GM12878 (cell line): ENCODE measurements around the gene DERA. TPM values are rescaled to one million over a fixed set of nuclear protein-coding genes. Genes with fewer than 3 reads are reported as not detected.

Experiments
- ATAC-seq: fragments of 200-7000 bp; cut with Tn5 transposase; 3 replicates; pipeline ENCODE4 v1.9.1; 2020; ENCODE audit warnings: mild to moderate bottlenecking, moderate library complexity
- BruUV-seq: library from RNA; stranded (reverse); fragments of 400-500 nt; replicated peaks from 2 replicates; lab custom pipeline; 2021; lab: Mats Ljungman, UMichigan
- CTCF ChIA-PET: fragments of 300-600 bp; sonication (Branson Sonifier 250); formaldehyde crosslinking; extraction: SDS; loops from one replicate; lab custom pipeline; 2021; ENCODE audit warnings: inconsistent platforms; lab: Yijun Ruan, JAX
- POLR2A ChIA-PET: fragments of 350-600 bp; formaldehyde crosslinking; extraction: SDS; loops from one replicate; lab custom pipeline; 2021; ENCODE audit warnings: inconsistent platforms; lab: Charles Lee
- RAD21 ChIA-PET: fragments of 300-600 bp; sonication (Branson Sonifier 250); formaldehyde crosslinking; loops from one replicate; lab custom pipeline; 2023; ENCODE audit warnings: antibody characterized with exemption; ENCODE audit not compliant: unreplicated experiment; lab: Charles Lee
- SMC1A ChIA-PET: fragments of 300-600 bp; sonication (Branson Sonifier 250); formaldehyde crosslinking; loops from one replicate; lab custom pipeline; 2023; ENCODE audit not compliant: unreplicated experiment, uncharacterized antibody; lab: Charles Lee
- DNase-seq: peaks from one replicate; pipeline ENCODE4 v3.0.0-alpha.2; 2011; ENCODE audit warnings: low read depth, low spot score
- FAIRE-seq: peaks from 3 replicates; lab custom pipeline; 2011; peaks lifted over from hg19 to GRCh38; lab: Jason Lieb, UNC
- H2AFZ ChIP-seq: 2 replicates; pipeline ENCODE4 v1.6.0; 2011; ENCODE audit warnings: low read depth, low read length, control low read depth; ENCODE audit not compliant: control insufficient read depth
- H3K27ac ChIP-seq: 2 replicates; pipeline ENCODE4 v1.5.1; 2011; ENCODE audit warnings: control low read depth; ENCODE audit not compliant: control insufficient read depth, insufficient read depth
- H3K27me3 ChIP-seq, 2 experiments: replicated peaks in 1 of 2; 2 replicates each; pipeline versions ENCODE4 v1.6.0 to v1.6.1; 2011; ENCODE audit warnings: low read length in 1 of 2; ENCODE audit not compliant: control insufficient read depth in 2 of 2, insufficient read depth in 2 of 2
- H3K36me3 ChIP-seq, 2 experiments: 2 replicates each; pipeline ENCODE4 v1.5.1; 2011; ENCODE audit warnings: low read length in 1 of 2; ENCODE audit not compliant: control insufficient read depth in 2 of 2, insufficient read depth in 2 of 2
- H3K4me1 ChIP-seq: 2 replicates; pipeline ENCODE4 v1.6.1; 2011; ENCODE audit warnings: mild to moderate bottlenecking, low read length, moderate library complexity, mixed read lengths; ENCODE audit not compliant: control insufficient read depth, insufficient read depth
- H3K4me2 ChIP-seq: 2 replicates; pipeline ENCODE4 v1.6.0; 2011; ENCODE audit warnings: control low read depth; ENCODE audit not compliant: control insufficient read depth, insufficient read depth
- H3K4me3 ChIP-seq: fragments of 200-600 bp; sonication (generic); 2 replicates; pipeline ENCODE4 v1.5.1; 2016
- H3K79me2 ChIP-seq: 2 replicates; pipeline ENCODE4 v1.6.0; 2011; ENCODE audit warnings: low read length; ENCODE audit not compliant: control insufficient read depth, insufficient read depth
- H3K9ac ChIP-seq: 2 replicates; pipeline ENCODE4 v1.8.0; 2011; ENCODE audit warnings: low read length, control low read depth, mixed read lengths; ENCODE audit not compliant: control insufficient read depth, insufficient read depth
- H3K9me3 ChIP-seq: replicated peaks from 3 replicates; pipeline ENCODE4 v1.5.1; 2011; ENCODE audit warnings: mild to moderate bottlenecking, low read length; ENCODE audit not compliant: control insufficient read depth, insufficient read depth
- H4K20me1 ChIP-seq: 2 replicates; pipeline ENCODE4 v1.6.0; 2011; ENCODE audit not compliant: control insufficient read depth, insufficient read depth
- BHLHE40 ChIP-seq, 2 experiments: fragments of 450-650 bp in 1 of 2; IDR thresholded peaks; 2 replicates each; pipeline ENCODE4 v1.6.1; 2011 to 2017; ENCODE audit warnings: low read depth in 2 of 2, borderline replicate concordance in 1 of 2, improper control_type of control experiment in 1 of 2, low read length in 1 of 2, mild to moderate bottlenecking in 1 of 2
- CUX1 ChIP-seq: IDR thresholded peaks from 2 replicates; pipeline ENCODE4 v1.6.1; 2012; ENCODE audit warnings: improper control_type of control experiment, low read depth, low read length; ENCODE audit not compliant: insufficient replicate concordance
- EED ChIP-seq: sonication (generic); IDR thresholded peaks from 2 replicates; pipeline ENCODE4 v1.6.1; 2016; ENCODE audit warnings: antibody characterized with exemption, low read depth
- IKZF1 ChIP-seq: fragments of 450-650 bp; conservative IDR thresholded peaks from 2 replicates; pipeline ENCODE4 v1.6.1; 2017; ENCODE audit warnings: antibody characterized with exemption, mild to moderate bottlenecking
- IRF3 ChIP-seq: fragments of 450-650 bp; IDR thresholded peaks from 2 replicates; pipeline ENCODE4 v1.6.1; 2014; ENCODE audit warnings: mild to moderate bottlenecking
- KAT2A ChIP-seq: conservative IDR thresholded peaks from 2 replicates; pipeline ENCODE4 v1.6.1; 2011; ENCODE audit warnings: low read depth, low read length; ENCODE audit not compliant: control insufficient read depth
- MAX ChIP-seq: IDR thresholded peaks from 2 replicates; pipeline ENCODE4 v1.6.1; 2012; ENCODE audit warnings: low read depth, low read length, improper control_type of control experiment
- MYC ChIP-seq: IDR thresholded peaks from 2 replicates; pipeline ENCODE4 v1.6.1; 2011; ENCODE audit warnings: mild to moderate bottlenecking, low read length, moderate library complexity, inconsistent platforms; ENCODE audit not compliant: insufficient read depth, insufficient replicate concordance, insufficient read length, severe bottlenecking
- NRF1 ChIP-seq: conservative IDR thresholded peaks from 2 replicates; pipeline ENCODE4 v1.6.1; 2011; ENCODE audit warnings: mild to moderate bottlenecking, low read depth, low read length, improper control_type of control experiment
- SPI1 ChIP-seq: IDR thresholded peaks from 2 replicates; pipeline ENCODE4 v1.6.1; 2011; ENCODE audit warnings: low read depth, mild to moderate bottlenecking, low read length, moderate library complexity, borderline replicate concordance; ENCODE audit not compliant: insufficient read depth
- STAT1 ChIP-seq: fragments of 450-650 bp; conservative IDR thresholded peaks from 2 replicates; pipeline ENCODE4 v1.6.1; 2014; ENCODE audit warnings: antibody characterized with exemption, mild to moderate bottlenecking
- STAT3 ChIP-seq: IDR thresholded peaks from 2 replicates; pipeline ENCODE4 v1.6.1; 2011; ENCODE audit warnings: low read depth, low read length, improper control_type of control experiment
- TCF3 ChIP-seq: IDR thresholded peaks from 2 replicates; pipeline ENCODE4 v1.6.1; 2012; ENCODE audit warnings: low read depth, mild to moderate bottlenecking, low read length, borderline replicate concordance; ENCODE audit not compliant: insufficient read depth
- ZZZ3 ChIP-seq: IDR thresholded peaks from 2 replicates; pipeline ENCODE4 v1.6.1; 2011; ENCODE audit warnings: low read depth; ENCODE audit not compliant: control insufficient read depth, insufficient read length
- WGBS: methylation state at CpG from one replicate; pipeline ENCODE4 v1.1.6; 2016; ENCODE audit warnings: low lambda C conversion rate; ENCODE audit not compliant: insufficient replicate concordance, insufficient coverage; ENCODE audit errors: missing lambda C conversion rate; 5-methylcytosine and 5-hydroxymethylcytosine counted together
- in situ Hi-C: fragments of 300-500 bp; cut with MboI; formaldehyde crosslinking; loops from 9 replicates; pipeline ENCODE4 v1.14.3; 2018; ENCODE audit warnings: mixed read lengths
- intact Hi-C: fragments of 100-400 bp; cut with micrococcal nuclease; formaldehyde crosslinking; loops from one replicate; pipeline ENCODE4 v1.14.2; 2022; ENCODE audit not compliant: unreplicated experiment
- polyA plus RNA-seq, 11 experiments: library from polyadenylated mRNA; depleted of rRNA in 4 of 11; unstranded in 6 of 11; stranded (reverse) in 5 of 11; fragments of >200 nt; fragmentation: Nextera tagmentation in 4 of 11; fragmentation: Illumina TruSeq in 1 of 11; extraction: Ambion mirVana in 4 of 11; extraction: Trizol in 1 of 11; gene quantifications; 1 replicate in 1 of 11; 2 replicates in 10 of 11; pipeline versions ENCODE4 v1.2.1 to v1.2.3, GENCODE V29; 2011 to 2016; ENCODE audit warnings: inconsistent platforms in 2 of 11, missing spikeins in 2 of 11, low read depth in 1 of 11
- total RNA-seq, 4 experiments: library from RNA; depleted of rRNA in 3 of 4; stranded (reverse); fragments of >200 nt in 3 of 4; fragmentation: Illumina TruSeq in 1 of 4; extraction: Trizol in 1 of 4; gene quantifications; 2 replicates each; pipeline versions ENCODE4 v1.2.1 to v1.2.3, GENCODE V29; 2013 to 2021

Gene DERA
- total and polyA plus RNA-seq, 10 of the 15 experiments (the other 5 are each of a cell fraction or from before 2014, with no cell fraction given), result 34.9 to 97.1 (median 40.8) TPM

GRCh38 chr12:16003460-16003859 is 92.3 kb downstream of the DERA start (continued):
- TF ChIP-seq CUX1, result no peak

GRCh38 chr12:16006752-16007151 is 95.6 kb downstream of the DERA start:
- in situ Hi-C loops, result no loop called here
- no peaks in the 10 kb centered on the region; the same call in 2 of the 3 replicates for H3K9me3 ChIP-seq
- no peaks in the 10 kb centered on the region for H4K20me1 ChIP-seq
- no peak for ATAC-seq
- no TSS peak for BruUV-seq
- TF ChIP-seq IRF3, result no peak
- TF ChIP-seq SPI1, result no peak
- TF ChIP-seq TCF3, result no peak
- no peak for TF ChIP-seq EED
- no peak for TF ChIP-seq MAX
- TF ChIP-seq ZZZ3, result no peak
- no peak for TF ChIP-seq MYC
- no peak for TF ChIP-seq KAT2A
- no peak for TF ChIP-seq STAT3
- no peak for TF ChIP-seq NRF1
- no peak for TF ChIP-seq BHLHE40 (IDR thresholded peaks at IDR 0.05; ENCODE audit: borderline replicate concordance in 1 of 2, low read depth in 2 of 2, low read length in 1 of 2)
- no peak for TF ChIP-seq IKZF1
- TF ChIP-seq STAT1, result no peak
- TF ChIP-seq, all 136 proteins: peak for 0
- H3K4me3 ChIP-seq, result no peak overlapping the region
- H3K4me2 ChIP-seq, result no peak overlapping the region
- ChIA-PET POLR2A (no interaction called here), RAD21 (no interaction called here), CTCF (interaction anchor here (0.9 to 1.3 kb wide), 3 partner anchors 9 to 56 kb away, joined by 3 to 4 read pairs (median 4); no protein-coding TSS in a partner anchor), SMC1A (no interaction called here)
- 96% methylated on average over 4 of the region's 4 CpGs for WGBS
- no peaks in the 10 kb centered on the region for H3K4me1 ChIP-seq
- no peak overlapping the region for H3K27ac ChIP-seq
- DNase-seq (no peak), FAIRE-seq (no peak)
- H3K79me2 ChIP-seq, result no peaks in the 10 kb centered on the region
- H3K9ac ChIP-seq, result no peak overlapping the region
- intact Hi-C loops, result no loop called here
- no peaks in the 10 kb centered on the region for H3K27me3 ChIP-seq
- no peaks in the 10 kb centered on the region; a peak in 1 of 4 replicates for H3K36me3 ChIP-seq
- H2AFZ ChIP-seq, result no peak overlapping the region
